ENCODE data around the gene PRR29.

Gene PRR29

DNA sequence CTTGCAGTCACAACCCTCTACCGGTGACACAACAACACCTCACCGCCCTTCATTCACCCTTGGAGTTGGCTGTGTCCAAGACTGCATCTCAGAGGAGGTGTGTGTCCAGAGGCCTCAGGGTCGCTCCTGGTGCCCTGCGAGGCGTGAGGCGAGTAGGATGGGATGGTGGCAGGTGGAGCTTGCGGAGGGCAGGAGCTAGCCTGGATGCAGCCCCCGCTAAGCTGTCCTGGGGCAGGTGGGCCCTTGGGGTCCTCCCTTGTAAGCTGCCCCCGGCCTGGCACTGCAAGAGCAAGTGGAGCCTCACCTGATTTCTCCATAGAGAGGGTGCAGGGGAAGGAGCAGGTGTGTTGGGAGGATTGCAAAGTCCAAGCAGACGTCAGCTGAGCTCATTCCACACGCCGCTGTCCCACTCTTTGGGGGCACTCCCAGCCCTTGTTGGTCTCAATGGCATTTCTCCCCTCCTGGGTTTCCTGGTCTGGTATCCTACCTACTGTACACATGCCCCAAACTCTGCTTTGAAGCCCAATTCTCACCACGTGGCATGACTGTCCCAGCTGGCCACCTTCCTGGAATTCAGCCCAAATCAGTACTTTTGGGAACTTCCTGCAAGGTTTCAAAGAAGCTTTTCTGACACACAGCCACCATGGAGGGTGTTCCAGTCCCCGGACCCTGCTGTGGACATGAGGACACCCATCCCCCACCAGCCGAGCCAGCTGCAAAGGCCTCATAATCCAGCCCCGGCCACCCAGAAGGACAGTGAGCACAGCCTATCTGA lies 40.4 kb downstream of the PRR29 start:
- in situ Hi-C loops (cut with MboI; ENCODE audit: low sequenced_read_pairs) = loop anchor here (25.0 kb wide), 1 partner anchor 249 kb away; no protein-coding TSS in a partner anchor

DNA sequence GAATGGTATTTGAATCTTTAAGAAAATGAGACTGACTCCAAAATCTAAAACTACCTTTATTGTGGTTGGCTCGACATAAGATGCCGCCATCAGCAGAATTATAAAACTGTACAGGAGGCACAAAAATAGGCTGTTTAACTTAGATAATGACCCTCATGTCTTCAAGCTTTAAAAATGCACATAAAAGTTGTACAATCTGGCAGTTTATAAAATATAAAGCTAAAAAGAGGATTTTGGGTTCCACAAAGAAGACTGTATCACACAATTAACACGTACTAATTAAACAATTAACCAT lies 40.9 kb downstream of the PRR29 start:
- in situ Hi-C loops (cut with MboI; ENCODE audit: low sequenced_read_pairs) = loop anchor here (25.0 kb wide), 1 partner anchor 248 kb away; no protein-coding TSS in a partner anchor

DNA sequence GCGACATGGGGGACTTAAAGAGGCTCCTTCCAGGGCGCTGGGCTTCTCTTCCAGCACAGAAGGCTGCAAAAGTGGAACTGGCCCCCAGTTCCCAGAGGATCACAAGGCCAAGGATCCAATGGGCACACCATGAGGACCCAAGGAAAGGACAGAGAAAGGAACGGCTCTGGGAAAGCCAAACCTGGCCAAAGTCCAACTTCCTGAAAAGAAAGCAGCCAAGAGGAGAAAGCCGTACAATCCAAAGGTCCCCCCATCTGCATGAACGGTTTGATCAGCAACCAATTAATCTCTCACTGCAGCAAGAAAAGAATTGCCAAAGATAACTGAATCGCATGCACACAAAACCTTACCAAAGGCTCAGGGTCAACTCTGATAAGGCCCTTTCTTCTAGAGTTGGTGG lies 42.1 kb downstream of the PRR29 start:
- in situ Hi-C loops (cut with MboI; ENCODE audit: low sequenced_read_pairs) = loop anchor here (25.0 kb wide), 1 partner anchor 247 kb away; no protein-coding TSS in a partner anchor

DNA sequence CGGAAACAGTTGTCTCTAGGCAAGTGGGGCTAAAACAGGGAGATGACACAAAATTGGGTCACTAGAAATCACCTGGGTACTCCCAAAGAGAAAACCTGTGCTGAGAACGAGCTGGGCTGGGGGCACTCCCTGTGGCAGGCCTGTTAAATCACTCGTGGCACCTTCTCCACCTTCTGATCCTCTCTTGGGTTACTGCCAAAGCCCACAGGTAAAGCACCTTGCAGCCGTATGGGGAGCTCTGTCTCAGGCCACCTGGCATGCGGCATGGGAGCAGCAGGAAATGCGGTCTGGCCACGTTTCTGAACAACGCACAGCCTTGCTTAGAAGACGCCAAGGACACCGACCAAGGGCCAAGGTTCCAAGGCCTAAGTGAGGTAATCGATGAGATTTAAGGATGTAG lies 43.8 kb downstream of the PRR29 start:
- in situ Hi-C loops (cut with MboI; ENCODE audit: low sequenced_read_pairs) = loop anchor here (25.0 kb wide), 1 partner anchor 245 kb away; no protein-coding TSS in a partner anchor

DNA sequence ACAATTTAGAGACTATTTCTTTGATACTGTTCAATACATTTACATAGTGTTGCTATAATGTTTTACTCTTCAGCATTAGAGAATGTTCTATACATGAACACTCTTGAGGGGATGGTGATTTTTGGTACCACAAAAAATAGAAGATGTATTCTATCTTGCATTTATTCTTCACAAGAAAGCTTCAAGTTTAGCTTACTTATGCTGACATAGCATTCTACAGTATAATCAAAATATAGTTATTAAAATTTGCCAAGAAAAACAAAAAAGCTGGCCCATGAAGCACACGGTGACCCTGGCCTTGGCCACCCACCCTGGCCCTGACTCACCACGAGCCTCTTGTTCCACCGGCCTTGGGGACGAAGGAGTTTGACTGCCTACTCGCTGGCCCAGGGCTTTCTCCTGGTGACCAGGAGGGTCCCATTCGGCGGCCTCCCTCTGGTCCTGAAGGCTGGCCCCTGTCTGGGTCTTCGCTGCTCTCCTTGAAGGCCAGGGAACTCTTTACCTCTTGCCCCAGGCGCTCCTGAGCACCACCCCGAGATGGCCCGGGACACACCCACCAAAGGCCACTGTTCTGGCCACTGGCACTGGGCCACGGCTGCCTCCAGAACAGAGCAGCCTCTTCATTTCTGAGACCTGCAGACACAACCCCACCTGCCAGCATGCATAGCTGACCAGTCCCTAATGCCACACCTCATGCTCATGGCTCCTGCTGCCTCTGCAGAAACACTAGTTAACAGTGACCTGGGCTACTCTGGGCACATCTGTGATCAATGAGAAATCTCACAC lies 44.7 kb downstream of the PRR29 start:
- in situ Hi-C loops (cut with MboI; ENCODE audit: low sequenced_read_pairs) = loop anchor here (25.0 kb wide), 1 partner anchor 244 kb away; no protein-coding TSS in a partner anchor

DNA sequence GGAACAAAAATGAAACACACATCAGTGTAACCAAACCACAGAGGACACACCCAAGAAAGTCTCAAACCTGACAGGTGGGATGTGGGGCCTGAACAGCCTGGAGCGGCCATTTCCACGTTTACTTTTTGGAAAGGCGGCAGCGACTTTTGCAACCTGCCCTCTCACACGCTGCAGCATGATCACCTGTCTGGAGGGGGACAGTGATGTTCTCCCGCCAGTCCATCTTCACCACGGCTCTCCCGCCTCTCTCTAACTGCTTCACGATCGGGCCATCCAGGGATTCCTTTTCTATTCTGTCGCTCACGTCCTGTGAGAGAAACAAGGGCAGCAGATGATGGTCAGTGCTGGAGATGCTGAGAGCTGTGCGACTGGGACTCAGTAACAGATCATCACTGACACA lies 47.0 kb downstream of the PRR29 start:
- in situ Hi-C loops (cut with MboI; ENCODE audit: low sequenced_read_pairs) = loop anchor here (25.0 kb wide), 1 partner anchor 242 kb away; no protein-coding TSS in a partner anchor

DNA sequence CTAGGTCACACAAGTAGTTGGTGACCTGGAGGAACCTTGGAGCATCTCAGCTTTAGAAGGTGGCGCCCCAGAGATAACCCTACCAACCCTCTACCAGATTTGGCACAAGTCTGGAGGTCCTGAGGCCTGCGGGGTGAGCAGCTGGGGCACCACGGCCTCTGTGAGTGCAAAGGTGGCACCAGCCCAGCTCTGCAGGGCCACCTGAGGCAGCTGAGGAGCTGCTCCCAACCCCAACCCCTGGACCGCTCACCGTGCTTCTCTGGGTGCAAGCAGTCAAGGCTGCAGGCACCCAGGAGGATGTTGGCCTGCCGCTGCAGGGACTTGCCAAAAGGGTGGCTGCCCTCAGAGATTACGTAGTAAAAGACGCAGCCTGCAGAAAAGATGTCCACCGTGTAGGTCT lies 50.7 kb downstream of the PRR29 start:
- in situ Hi-C loops (cut with MboI; ENCODE audit: low sequenced_read_pairs) = loop anchor here (25.0 kb wide), 1 partner anchor 238 kb away; no protein-coding TSS in a partner anchor

DNA sequence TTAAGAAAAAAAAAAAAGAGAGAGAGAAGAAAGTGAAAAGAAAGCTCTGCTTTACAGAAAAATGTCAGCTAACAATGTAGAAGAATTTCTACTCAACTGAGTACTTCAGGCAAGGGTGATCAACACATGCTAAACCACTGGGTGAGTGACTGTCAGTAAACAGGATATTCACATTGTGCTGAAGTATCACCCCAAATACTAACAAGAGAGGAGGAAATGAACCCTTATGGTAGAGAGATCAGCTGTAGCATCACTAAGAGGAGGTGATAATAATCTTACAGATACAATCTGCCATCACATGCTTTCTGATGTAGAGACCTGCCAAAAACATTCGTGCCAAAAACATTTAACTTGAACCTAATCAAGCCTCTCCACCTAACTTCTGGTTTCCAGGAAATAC lies 53.0 kb downstream of the PRR29 start:
- in situ Hi-C loops (cut with MboI; ENCODE audit: low sequenced_read_pairs) = no loop called here

DNA sequence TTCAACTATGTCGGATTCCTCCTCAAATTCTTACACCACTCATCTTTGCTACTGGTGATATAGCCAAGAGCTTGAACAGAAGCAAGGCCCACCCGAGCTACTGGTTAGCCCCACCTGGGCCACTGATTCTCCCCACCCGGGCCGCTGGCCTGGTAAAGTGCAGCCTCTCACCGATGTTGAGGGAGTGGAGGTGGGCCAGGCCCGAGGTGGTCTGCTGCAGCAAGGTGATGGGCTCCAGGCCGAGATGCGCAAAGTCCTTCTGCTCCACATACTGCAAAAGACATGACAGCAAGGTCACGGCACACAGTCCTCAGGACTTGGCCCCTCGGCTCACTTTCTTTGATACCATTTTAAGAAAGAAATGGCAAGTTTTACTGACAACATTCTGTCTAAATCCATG lies 55.0 kb downstream of the PRR29 start:
- in situ Hi-C loops (cut with MboI; ENCODE audit: low sequenced_read_pairs) = no loop called here

Data from HL-60/S4 treated with retinoic acid at 250 ng/mL for 4 days and 3 days (cell line).